Kidney (tissue), 14 donors: ENCODE measurements around the gene SMARCC2. TPM values are rescaled to one million over a fixed set of nuclear protein-coding genes. Genes with fewer than 3 reads are reported as not detected.
A peak's percentile ranks its signal among the peaks of the same experiment; 100 is the strongest.

ENCODE experiments used
- DNase-seq, 5 donors: peaks; one replicate each; pipeline ENCODE4 v3.0.0-alpha.2; 2013 to 2020
- FAIRE-seq: peaks from 2 replicates; lab custom pipeline; 2012; peaks lifted over from hg19 to GRCh38; lab: Jason Lieb, UNC
- H3K27ac ChIP-seq, 2 donors: one replicate each; pipeline ENCODE4 v1.7.0; 2013; ENCODE audit warnings: low read depth in 2 of 2, low read length in 2 of 2, inconsistent platforms in 1 of 2
- H3K27me3 ChIP-seq: one replicate; pipeline ENCODE4 v1.7.1; 2013; ENCODE audit warnings: low read length, inconsistent platforms; ENCODE audit not compliant: control insufficient read depth, insufficient read depth
- H3K36me3 ChIP-seq, 3 donors: one replicate each; pipeline versions ENCODE4 v1.7.0 to v1.7.1; 2013; ENCODE audit warnings: low read length in 3 of 3, control low read depth in 1 of 3, inconsistent platforms in 1 of 3; ENCODE audit not compliant: insufficient read depth in 3 of 3, control insufficient read depth in 2 of 3
- H3K4me1 ChIP-seq, 3 donors: one replicate each; pipeline versions ENCODE4 v1.7.0 to v1.7.1; 2013; ENCODE audit warnings: low read length in 3 of 3, inconsistent platforms in 1 of 3, low read depth in 1 of 3; ENCODE audit not compliant: control insufficient read depth in 2 of 3, insufficient read depth in 2 of 3
- H3K4me3 ChIP-seq, 3 donors: one replicate each; pipeline versions ENCODE4 v1.7.0 to v1.8.1; 2013; ENCODE audit warnings: low read length in 3 of 3, control low read depth in 1 of 3, inconsistent platforms in 1 of 3
- H3K9ac ChIP-seq, 3 donors: one replicate each; pipeline versions ENCODE4 v1.7.0 to v1.7.1; 2013; ENCODE audit warnings: low read length in 3 of 3, control low read depth in 1 of 3, inconsistent platforms in 1 of 3
- H3K9me3 ChIP-seq, 3 donors: one replicate each; pipeline versions ENCODE4 v1.7.0 to v1.7.1; 2013; ENCODE audit warnings: low read length in 3 of 3, control low read depth in 1 of 3, inconsistent platforms in 1 of 3; ENCODE audit not compliant: control insufficient read depth in 2 of 3, insufficient read depth in 1 of 3
- intact Hi-C: fragments of 100-400 bp; cut with DNase I; formaldehyde crosslinking; loops from one replicate; pipeline ENCODE4 v1.11.1; 2022
- polyA plus RNA-seq: library from polyadenylated mRNA; stranded (reverse); fragments of 350-450 nt; fragmentation: Illumina TruSeq; extraction: RNeasy Lipid Tissue Mini Kit (QIAGEN cat#74804); gene quantifications from one replicate; pipeline ENCODE4 v1.2.3, GENCODE V29; 2014; ENCODE audit warnings: low read depth, low replicate concordance; ENCODE audit not compliant: insufficient read depth
- total RNA-seq: library from RNA; stranded (reverse); fragmentation: NEBNext Ultra II Directional; extraction: Animal tissue kit (Norgen Biotek cat#: 25700); gene quantifications from one replicate; pipeline ENCODE4 v1.2.1, GENCODE V29; 2021
- TF ChIP-seq, protein P1 (sequence below): IDR thresholded peaks from 3 replicates; pipeline ENCODE4 v1.5.1; 2012; ENCODE audit warnings: mild to moderate bottlenecking, moderate library complexity, borderline replicate concordance; ENCODE audit not compliant: insufficient read depth; ENCODE audit errors: extremely low read depth
- donor health status: control.
- donor health status: control.
- donor health status: control.
- donor health status: control.
- donor health status: control.
- donor health status: DM: yes; HTN: yes; CAD: no.
- donor health status: Normal renal cell carcinoma (clear cell type).

SMARCC2 gene
- total and polyA plus RNA-seq, 2 donors from 2014 or later: 18.8 to 112 TPM

DNA sequence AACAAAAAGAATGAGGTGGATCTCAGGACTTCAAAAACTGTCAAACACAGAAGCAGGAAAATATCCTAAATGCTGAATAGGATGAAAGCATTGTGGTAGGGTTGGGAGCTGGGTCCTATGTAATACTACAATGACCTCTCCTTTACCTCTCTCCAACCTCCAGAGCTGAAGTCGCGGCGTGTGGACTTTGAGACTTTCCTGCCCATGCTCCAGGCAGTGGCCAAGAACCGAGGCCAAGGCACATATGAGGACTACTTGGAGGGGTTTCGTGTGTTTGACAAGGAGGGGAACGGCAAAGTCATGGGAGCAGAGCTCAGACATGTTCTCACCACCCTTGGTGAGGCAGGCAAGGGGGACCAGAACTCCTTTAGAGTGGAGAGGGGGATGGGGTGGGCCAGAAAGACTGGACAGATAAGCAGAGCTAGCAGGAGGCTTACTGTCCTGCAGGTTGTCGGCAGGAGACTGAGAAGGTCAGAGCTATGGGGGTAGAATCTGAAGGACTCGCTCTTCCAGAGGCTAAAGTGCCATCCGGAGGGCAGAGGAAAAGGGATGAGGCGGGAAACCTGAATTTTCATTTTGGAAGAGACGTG is 33.9 kb downstream of the SMARCC2 start:
- H3K9ac ChIP-seq: no peak overlapping the region
- DNase-seq (no peak), FAIRE-seq (no peak)
- no peak overlapping the region for H3K4me3 ChIP-seq
- no peaks in the 10 kb centered on the region for H3K27me3 ChIP-seq
- TF ChIP-seq, protein P1, sequence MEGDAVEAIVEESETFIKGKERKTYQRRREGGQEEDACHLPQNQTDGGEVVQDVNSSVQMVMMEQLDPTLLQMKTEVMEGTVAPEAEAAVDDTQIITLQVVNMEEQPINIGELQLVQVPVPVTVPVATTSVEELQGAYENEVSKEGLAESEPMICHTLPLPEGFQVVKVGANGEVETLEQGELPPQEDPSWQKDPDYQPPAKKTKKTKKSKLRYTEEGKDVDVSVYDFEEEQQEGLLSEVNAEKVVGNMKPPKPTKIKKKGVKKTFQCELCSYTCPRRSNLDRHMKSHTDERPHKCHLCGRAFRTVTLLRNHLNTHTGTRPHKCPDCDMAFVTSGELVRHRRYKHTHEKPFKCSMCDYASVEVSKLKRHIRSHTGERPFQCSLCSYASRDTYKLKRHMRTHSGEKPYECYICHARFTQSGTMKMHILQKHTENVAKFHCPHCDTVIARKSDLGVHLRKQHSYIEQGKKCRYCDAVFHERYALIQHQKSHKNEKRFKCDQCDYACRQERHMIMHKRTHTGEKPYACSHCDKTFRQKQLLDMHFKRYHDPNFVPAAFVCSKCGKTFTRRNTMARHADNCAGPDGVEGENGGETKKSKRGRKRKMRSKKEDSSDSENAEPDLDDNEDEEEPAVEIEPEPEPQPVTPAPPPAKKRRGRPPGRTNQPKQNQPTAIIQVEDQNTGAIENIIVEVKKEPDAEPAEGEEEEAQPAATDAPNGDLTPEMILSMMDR: no peak
- peaks cover 2 to 10% (median 8%) of the 10 kb centered on the region in 3 donors for H3K36me3 ChIP-seq
- no peak overlapping the region for H3K27ac ChIP-seq
- H3K4me1 ChIP-seq: peaks cover 2 to 27% (median 22%) of the 10 kb centered on the region in 3 donors
- intact Hi-C loops: no loop called here
- H3K9me3 ChIP-seq: no peaks in the 10 kb centered on the region

DNA sequence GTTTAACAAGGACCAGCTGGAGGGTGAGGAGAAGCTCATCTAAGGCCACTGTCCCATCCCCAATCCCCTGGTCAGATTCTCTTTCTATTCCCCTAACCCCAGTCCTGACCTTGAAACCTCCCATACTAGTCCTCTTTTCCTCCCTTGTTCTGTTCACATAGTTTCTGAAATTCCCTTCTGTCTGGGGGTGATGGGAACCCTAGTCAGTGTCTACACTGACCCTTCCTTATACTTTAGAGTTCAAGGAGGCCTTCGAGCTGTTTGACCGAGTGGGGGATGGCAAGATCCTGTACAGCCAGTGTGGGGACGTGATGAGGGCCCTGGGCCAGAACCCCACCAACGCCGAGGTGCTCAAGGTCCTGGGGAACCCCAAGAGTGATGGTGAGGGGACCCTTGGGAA is 34.5 kb downstream of the SMARCC2 start:
- H3K36me3 ChIP-seq: peaks cover under 1 to 5% (median 4%) of the 10 kb centered on the region in 3 donors
- FAIRE-seq (no peak), DNase-seq (peak in 1 of 5 donors; percentile 52)
- intact Hi-C loops: no loop called here
- H3K4me3 ChIP-seq: no peak overlapping the region
- peaks cover under 1 to 21% (median 16%) of the 10 kb centered on the region in 3 donors for H3K4me1 ChIP-seq
- TF ChIP-seq, protein P1: no peak
- no peak overlapping the region for H3K9ac ChIP-seq
- H3K27ac ChIP-seq: no peak overlapping the region
- H3K27me3 ChIP-seq: no peaks in the 10 kb centered on the region
- H3K9me3 ChIP-seq: no peaks in the 10 kb centered on the region

DNA sequence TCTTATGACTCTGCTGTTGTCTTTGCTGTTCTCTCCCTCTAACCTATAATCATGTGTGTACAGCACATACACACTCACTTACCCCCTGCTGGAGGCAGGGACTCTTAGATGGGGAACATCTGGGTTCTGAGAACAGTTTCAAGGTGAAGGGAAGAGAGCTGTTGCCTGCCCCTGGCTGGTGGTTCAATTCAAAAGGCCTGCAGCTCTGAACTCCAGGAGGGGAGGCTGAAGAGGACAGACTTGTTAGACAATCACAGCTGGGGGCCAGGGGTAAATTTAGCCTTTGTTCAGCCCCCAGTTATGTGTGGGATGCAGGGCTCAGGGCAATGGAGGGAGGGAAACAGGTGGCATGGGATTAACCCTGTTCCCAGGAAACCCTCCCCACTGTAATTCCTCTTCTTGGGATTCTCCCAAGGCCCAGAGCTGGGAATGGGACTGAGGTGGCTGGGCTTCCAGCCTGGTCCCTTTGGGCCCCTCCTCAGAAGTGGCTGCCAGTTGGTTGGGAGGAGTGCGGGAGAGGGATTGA is 35.0 kb downstream of the SMARCC2 start:
- no peaks in the 10 kb centered on the region for H3K27me3 ChIP-seq
- no peak overlapping the region for H3K9ac ChIP-seq
- DNase-seq: no peak
- no peak overlapping the region for H3K4me3 ChIP-seq
- no peak overlapping the region for H3K27ac ChIP-seq
- H3K4me1 ChIP-seq: peaks cover 0 to 16% (median 11%) of the 10 kb centered on the region in 3 donors
- peaks cover 0 to 2% (median 0%) of the 10 kb centered on the region in 3 donors for H3K36me3 ChIP-seq
- FAIRE-seq: no peak
- intact Hi-C loops: no loop called here
- no peaks in the 10 kb centered on the region for H3K9me3 ChIP-seq
- TF ChIP-seq, protein P1: no peak
